Measurements from ENCODE around the gene WDR33.
"Not testable (repeated sequence)": the region's sequence is repeated elsewhere in the genome, so short reads cannot be mapped to it uniquely, and the experiment has no call there.

Gene WDR33

DNA sequence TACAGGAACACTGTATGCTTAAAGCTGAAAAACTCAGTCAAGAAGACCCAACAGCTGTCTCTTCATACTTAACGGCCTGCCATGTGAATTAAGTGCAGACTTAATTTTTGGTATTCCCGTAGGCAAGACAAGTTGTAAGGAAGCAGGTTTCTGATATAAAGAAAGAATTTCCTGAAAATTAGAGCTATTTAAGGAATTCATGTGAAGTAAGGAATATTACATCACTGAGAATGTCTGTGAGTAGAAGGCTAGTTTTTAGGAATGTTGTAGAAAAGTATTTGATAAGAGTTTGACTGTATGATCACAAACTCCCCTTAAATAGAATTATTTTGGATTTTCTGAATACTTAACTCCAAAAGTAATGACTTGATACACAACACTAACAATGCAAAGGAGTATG, 51.0 kb downstream of the WDR33 start:
- TF ChIP-seq, protein P1, sequence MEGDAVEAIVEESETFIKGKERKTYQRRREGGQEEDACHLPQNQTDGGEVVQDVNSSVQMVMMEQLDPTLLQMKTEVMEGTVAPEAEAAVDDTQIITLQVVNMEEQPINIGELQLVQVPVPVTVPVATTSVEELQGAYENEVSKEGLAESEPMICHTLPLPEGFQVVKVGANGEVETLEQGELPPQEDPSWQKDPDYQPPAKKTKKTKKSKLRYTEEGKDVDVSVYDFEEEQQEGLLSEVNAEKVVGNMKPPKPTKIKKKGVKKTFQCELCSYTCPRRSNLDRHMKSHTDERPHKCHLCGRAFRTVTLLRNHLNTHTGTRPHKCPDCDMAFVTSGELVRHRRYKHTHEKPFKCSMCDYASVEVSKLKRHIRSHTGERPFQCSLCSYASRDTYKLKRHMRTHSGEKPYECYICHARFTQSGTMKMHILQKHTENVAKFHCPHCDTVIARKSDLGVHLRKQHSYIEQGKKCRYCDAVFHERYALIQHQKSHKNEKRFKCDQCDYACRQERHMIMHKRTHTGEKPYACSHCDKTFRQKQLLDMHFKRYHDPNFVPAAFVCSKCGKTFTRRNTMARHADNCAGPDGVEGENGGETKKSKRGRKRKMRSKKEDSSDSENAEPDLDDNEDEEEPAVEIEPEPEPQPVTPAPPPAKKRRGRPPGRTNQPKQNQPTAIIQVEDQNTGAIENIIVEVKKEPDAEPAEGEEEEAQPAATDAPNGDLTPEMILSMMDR (IDR thresholded peaks at IDR 0.05; ENCODE audit: low read depth, low read length): no peak
- no peak overlapping the region for H3K4me3 ChIP-seq (ENCODE audit: low read depth, low read length)

DNA sequence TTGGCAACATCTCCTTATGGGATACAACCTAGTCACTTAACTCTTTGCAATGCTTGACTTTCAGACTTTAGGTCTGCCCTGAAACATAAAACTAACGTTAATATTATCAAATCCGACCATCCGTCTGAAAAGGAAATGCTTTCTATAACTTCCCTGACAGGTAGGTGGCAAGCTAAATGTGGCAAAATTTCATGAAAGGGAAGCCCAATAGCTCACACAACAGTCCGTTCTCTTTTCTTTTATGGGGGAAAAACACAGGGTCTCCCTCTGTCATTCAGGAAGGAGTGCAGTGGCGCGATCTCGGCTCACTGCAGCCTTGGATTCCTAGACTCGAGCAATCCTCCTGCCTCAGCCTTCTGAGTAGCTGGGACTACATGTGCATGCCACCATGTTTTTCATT, 56.8 kb downstream of the WDR33 start:
- TF ChIP-seq, protein P1 (IDR thresholded peaks at IDR 0.05; ENCODE audit: low read depth, low read length): no peak
- H3K4me3 ChIP-seq (ENCODE audit: low read depth, low read length): no peak overlapping the region

DNA sequence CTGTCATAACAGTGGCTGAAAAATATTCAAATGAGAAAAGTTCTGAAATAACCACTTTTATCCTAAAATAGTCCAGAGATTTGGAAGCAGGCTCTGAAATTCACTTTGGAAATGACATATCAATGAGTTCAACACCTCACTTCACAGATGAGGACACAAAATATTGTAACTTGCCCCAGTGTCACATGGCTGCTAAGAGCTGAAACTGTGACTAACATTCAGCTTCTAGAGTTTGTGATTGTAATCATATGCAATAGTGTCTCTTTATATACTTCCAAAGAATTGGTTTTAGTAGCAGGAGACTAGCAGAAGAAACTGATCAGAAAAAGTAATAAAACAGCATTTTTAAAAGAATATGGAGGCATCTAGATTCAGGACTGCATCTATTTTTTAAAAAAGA, 57.6 kb downstream of the WDR33 start:
- TF ChIP-seq, protein P1 (IDR thresholded peaks at IDR 0.05; ENCODE audit: low read depth, low read length): no peak
- no peak overlapping the region for H3K4me3 ChIP-seq (ENCODE audit: low read depth, low read length)

DNA sequence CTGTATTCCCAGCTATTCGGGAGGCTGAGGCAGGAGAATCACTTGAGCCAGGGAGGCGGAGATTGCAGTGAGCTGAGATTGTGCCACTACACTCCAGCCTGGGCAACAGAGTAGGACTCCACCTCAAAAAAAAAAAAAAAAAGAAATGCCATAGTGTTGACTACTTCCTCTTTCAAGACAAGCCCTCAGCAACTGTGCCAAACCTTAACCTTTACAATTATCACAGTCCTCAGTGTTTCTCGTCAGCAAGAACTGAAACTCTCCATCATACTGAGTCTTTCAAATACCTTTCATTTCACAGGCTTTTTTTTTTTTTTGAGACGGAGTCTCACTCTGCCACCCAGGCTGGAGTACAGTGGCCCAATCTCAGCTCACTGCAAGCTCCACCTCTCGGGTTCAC, 61.4 kb downstream of the WDR33 start:
- H3K4me3 ChIP-seq (ENCODE audit: low read depth, low read length): not testable (repeated sequence)

GRCh38 chr2:127747621-127748020, 63.4 kb downstream of the WDR33 start:
- H3K4me3 ChIP-seq (ENCODE audit: low read depth, low read length): no peak overlapping the region
- TF ChIP-seq, protein P1 (IDR thresholded peaks at IDR 0.05; ENCODE audit: low read depth, low read length): no peak

GRCh38 chr2:127743477-127744026, 67.4 kb downstream of the WDR33 start:
- TF ChIP-seq, protein P1 (IDR thresholded peaks at IDR 0.05; ENCODE audit: low read depth, low read length): no peak
- H3K4me3 ChIP-seq (ENCODE audit: low read depth, low read length): no peak overlapping the region

- TF ChIP-seq, protein P1 (IDR thresholded peaks at IDR 0.05; ENCODE audit: low read depth, low read length): no peak
- no peak overlapping the region for H3K4me3 ChIP-seq (ENCODE audit: low read depth, low read length)
These were observed 70.2 kb downstream of the WDR33 start for GRCh38 chr2:127740665-127741288.

- no peak overlapping the region for H3K4me3 ChIP-seq (ENCODE audit: low read depth, low read length)
- TF ChIP-seq, protein P1 (IDR thresholded peaks at IDR 0.05; ENCODE audit: low read depth, low read length): no peak
These were observed 71.2 kb downstream of the WDR33 start for GRCh38 chr2:127739800-127740199.

Measured in WI38 (cell line).